NCI-H82 (cell line): ENCODE measurements around the gene GRM4.
A peak's percentile ranks its signal among the peaks of the same experiment; 100 is the strongest.

ENCODE experiments used
- DNase-seq: peaks from one replicate; lab custom pipeline; 2025; lab: John Stamatoyannopoulos, UW

Gene GRM4

DNA sequence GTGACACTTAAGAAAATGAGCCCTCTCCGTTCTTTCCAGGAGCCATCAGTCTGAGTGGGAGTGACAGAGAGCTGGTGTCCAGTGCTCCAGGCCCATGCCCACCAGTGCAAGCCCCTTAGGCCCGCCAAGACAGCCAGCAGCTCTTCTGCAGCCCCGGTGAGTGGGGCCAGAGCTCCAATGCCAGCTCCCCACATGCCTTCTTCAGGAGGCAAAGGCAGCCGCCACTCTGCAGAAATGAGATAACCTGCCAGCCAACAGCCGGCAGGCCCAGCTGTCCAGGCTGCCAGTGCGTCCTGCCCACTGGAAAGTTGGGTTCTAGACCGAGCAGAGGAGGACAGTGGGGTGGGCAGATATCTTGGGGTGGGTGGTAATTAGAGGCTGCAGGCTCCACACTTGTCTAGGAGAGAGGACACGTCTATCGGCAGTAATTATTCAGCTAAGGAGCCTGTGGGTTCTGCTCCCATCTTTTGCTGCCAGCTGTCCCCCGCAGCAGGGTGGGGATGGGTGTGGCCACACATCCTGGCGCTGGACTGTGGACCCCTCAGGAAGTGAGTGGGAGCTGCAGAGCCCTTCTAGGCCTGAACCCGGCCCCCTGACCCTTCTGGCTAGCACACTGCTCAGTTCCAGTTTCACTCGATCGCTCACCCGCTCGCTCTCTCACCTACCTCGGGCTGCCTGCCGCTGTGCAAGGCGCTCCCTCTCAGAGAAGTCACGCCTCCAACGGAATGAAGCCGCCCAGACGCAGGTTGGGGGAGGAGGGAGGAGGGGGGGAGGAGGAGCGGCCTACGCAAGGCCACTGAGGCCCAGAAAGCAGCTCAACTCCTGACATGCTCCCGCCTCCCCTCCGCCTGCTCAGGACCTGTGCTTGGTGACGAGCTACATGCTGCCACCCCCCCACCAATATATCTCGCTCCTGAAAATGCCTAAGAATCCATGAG is 3.6 kb downstream of the GRM4 start:
- peak; percentile 80 for DNase-seq

DNA sequence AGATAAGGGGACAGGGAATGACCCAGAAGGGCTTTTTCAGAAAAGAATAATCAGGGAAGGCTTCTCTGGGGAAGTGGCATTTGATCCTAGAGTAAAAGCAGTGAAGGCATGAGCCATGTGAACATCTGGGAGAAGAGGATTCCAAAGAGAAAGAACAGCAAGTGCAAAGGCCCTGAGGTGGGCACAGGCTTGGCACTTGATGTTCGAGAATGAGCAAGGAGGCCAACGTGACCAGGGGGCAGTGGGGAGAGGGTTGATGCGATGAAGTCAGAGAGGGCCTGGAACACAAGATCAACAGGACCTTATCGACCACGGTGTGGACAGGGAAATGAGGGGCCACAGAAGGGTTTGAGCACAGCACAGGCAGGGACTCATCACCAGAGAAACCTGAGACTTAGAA is 5.8 kb downstream of the GRM4 start:
- DNase-seq: no peak

DNA sequence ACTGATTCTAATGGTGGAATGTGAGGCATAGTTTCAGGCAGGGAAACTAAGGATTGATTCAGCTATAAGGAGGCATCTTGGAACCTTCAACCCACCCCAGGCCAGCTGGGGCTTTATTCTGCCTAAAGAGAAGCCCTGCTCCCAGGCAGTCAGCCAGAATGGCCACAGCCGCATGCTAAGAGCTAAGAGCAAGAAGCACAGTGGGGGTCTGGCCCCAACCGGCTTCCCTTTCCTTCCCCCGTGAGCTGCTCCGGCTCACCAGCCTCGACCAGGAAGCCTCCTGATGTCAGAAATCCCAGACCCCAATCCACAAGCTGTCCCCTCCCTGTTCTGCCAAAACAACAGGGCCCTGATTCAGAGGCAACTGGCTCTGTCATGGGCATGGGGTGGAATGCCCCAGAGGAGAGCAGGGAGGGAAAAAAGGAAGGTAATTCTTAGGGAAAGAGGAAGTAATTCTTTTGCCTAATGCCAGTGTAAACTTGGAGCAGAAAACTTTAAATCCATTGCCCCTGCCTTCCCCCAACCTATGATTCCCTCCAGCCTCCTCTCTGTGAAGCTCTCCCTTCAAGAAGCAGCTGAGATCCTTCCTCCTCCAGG is 6.9 kb downstream of the GRM4 start:
- peak; percentile 25 for DNase-seq

DNA sequence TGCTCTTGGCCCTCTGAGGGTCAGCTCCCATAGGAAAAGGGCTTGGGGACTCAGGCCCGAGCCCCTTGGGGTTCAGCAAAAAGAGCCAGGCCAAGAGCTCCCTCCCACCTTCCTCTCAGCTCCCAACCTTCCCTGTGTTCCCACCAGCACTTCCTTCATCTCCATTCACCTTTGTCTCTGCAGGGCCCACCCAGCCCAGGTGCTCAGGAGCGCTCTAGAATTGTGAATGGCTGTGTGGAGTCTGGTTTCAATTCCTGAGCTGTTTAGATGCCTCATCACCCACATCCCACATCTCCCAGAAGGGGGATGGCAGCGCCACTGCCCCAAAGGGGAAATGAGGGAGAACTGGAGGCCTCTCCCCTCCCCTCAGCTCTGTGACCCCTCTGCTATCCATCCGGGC is 7.7 kb downstream of the GRM4 start:
- DNase-seq: no peak

DNA sequence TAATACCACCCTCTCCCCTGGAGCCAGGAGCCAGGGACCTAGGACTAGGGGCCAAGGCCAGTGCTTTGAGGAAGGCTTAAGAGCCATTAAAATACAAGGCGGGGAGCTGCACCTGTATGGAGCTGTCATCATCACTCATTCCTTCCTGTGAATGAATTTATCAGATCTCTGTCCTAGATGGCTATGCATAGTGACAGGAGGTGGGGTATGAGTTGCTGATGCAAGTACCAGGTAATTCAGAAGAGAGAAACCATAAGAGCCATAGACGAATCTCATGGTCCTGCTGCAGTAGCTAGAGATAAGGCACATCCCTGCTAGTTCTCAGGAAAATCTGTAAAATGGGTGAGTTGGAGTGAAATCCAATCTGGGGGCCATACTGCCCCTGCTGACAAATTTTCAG is 10.3 kb downstream of the GRM4 start:
- DNase-seq: no peak

DNA sequence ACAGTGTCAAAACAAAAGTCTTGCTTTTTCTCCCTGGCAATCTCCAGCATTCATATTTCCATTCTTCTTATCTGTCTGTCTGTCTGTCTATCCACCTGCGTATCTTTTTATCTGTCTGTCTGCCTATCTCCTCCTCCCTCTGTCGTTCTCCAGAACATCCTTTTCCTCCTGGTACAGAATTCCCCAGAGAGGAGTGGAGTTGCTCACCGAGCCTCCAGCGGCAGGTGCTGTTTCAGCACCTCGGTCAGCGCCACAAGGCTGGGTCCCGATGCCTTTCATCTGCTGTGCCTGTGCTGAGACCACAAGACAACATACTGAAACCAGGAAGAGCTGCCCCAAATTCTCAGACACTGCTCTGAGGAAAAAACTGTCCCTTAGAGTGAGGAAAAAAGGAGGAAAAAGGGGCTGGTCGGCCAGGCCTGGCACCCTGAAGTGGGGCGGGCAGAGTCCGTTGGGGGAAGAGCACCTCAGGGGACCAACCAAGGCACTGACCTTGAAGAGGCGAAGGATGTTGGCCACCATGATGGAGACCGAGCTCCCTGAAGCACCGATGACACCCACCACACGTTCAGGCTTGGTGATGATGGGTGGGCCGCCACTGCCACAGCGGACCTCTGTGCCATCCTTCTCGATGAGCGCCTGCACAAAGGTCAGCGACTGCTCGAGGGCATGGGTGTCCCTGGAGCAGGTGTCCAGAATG is 13.3 kb downstream of the GRM4 start:
- DNase-seq: peak; percentile 54

DNA sequence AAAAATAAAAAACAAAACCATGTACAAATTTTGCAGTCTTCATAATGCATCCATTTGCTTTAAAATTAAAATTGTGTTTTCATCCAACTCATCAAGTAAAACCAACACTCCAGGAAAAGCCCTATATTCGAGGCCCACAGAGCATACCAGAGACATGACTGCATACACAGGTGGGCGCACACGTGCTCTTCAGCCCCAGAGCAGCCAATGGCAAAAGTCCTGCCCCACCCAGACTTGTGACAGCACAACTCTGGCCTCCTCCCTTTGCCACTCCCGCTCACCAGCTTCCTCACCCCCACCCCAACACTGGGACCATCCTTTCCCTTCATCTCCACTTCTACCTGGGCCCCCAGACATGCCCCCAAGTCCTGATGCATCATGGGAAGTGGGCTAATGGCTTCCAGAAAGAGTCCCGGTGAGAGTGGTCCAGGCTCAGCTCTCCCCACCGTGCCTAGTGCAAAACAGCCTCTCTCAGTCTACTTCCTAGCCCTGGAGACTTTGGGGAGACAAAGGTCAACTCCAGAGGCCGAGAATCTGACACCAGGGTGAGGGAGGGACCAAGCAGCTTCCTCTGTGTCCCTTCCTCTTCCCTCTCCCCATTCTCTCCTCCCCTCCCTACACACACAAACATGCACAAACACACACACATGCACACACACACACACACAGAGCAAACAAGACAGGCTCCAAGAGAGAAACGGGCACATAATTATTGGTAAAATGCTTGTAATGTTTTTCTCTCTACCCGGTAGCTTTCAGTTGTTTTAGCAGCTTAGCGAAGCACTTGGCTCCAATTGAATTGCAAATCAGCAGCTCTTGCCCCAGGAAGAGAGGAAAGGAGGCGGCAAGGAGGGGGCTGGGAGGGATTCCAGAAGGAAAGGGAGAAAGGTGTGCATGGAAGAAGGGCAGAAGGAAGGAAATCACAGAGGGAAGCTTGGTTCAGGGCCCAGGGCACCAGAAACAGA is 14.3 kb downstream of the GRM4 start:
- no peak for DNase-seq

DNA sequence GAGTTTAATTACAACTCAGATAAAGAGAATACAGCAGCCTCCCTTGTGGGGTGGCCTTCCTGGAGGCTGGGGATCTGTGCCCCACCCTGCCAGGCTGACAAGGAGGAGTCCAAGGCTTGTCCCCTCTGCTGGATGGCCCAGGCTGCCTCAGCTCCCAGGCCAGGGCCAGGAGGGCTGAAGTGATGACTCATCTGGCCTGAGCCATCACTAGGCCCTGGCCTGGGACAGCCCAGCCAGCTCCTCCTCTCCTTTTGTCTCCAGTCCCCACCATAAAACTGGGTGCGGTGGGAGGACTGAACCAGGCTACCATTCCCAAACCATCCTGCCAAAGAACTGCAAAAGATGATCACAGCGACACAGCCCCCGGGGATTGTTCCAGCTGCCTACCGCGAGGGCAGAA is 15.0 kb downstream of the GRM4 start:
- DNase-seq: no peak

DNA sequence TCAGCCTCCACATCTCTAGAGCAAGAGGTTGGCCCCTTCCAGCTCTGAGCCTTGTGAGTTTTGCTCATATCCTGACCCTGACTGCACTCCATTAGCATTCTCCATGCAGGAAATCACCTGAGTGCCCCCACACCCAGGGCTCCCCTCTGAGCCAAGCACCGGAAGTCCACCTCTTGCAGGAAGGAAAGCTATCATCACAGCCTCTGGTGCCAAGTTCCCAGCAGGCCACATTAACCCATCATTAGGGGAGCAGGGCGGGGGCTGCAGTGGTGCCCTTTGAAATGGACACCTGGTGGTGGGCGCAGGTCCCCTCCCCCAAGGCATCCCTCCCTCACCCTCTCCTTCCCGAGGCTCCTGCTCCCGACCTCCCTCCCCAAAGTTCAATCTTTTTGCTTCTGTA is 16.1 kb downstream of the GRM4 start:
- DNase-seq: no peak

DNA sequence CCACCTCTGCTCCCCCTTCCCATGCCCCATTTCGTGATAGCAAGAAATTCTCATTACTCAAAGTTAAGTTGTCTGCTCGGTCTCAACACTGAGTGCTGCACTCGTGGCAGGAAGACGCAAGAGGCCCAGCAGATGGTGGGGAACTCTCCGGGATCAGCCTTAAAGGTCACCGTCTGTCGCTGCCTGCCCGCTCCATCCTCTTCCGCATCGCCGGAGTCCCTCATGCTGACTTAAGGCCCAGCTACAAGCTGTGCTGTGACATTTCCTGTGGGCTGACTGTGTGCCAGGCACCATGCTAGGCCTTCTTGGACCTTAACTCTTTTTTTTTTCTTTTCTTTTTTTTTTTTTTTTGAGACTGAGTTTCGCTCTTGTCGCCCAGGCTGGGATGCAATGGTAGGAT is 17.8 kb downstream of the GRM4 start:
- peak; percentile 94 for DNase-seq

DNA sequence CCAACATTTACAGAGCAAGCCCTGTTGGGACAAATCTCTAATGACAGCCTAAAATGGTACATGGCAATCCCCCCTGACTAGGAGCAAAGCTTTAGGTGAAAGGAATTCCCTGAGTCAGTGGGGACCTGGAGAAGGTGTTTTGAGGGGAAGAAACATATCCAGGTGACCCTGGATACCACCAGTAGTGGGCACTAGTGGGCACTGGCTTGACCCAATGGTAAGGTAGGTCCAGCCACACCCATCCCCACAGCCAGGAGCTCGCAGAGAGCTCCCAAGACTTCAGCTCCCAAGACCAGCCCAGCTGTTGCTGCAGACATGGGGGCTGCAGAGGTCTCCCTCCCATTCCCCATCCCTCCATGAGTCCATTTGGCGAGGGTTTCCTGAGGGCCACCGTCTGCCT is 19.5 kb downstream of the GRM4 start:
- peak; percentile 83 for DNase-seq

DNA sequence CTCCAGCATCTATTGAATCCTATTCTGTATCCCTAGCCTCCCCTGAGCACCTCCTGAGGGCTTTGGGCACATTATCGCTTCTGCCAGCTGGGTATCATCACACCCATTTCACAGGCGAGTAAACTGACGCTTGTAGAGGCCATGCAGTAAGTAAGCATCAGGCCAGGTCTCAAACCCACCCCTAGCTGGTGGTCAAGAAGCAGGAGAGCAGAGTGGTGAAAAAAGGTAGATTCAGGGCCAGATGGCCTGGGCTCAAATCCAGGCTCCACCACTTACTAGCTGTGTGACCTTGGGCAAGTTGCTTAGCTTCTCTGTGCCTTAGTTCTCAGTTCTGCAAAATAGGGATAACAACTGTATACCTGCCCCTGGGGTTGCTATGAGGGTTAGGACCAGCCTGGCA is 19.9 kb downstream of the GRM4 start:
- DNase-seq: no peak

DNA sequence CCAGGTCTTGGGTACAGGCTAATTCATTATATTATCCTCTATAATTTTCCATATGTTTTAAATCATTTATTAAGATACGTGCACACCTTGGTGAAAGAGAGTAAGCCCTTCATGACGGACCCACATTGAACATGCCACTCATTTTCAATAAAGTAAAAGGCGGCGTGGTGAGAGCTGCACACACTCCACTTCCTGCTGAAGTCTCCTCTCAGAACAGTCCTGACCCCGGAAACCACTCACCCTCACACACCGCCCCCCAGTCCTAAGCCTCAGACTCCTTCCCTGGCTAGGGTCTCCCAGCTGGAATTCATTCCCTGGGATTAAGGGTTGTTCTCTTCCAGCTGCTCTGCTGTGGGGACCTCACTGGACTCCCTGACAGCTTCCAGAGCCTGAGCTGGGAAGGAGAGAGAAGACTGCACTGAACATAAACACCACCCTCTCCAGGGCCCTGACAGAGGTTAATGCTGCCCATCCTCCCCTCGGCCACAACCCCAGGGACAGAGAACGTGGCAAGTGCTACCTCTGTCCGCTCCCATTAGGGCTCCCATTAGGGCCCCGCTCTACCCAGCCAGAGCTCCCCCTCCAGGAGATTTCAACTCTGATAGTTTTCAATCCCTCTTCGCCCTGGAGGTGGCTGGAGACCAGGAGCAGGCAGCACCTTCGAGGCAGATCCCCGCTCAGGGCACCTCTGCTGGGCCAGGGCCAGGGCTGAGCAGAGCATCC is 24.8 kb downstream of the GRM4 start:
- peak; percentile 83 for DNase-seq

DNA sequence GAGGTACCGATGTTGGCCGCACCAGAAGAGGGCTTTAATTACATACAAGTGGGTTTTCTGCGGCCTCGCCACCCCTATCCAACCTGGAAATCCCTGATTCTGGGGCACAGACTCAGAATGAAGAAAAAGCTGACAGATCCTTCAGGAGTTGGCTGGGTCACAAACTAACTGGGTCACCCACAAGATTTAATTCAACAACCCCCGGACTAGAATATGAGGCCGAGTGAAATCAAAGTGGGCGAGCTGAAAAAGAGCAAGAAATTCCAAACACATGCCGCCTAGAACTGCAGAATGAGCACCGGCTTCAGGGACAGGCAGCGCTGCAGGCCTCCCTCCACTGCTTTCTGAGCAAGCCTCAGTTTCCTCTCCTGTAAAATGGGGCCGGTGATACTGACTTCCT is 30.0 kb downstream of the GRM4 start:
- DNase-seq: no peak

DNA sequence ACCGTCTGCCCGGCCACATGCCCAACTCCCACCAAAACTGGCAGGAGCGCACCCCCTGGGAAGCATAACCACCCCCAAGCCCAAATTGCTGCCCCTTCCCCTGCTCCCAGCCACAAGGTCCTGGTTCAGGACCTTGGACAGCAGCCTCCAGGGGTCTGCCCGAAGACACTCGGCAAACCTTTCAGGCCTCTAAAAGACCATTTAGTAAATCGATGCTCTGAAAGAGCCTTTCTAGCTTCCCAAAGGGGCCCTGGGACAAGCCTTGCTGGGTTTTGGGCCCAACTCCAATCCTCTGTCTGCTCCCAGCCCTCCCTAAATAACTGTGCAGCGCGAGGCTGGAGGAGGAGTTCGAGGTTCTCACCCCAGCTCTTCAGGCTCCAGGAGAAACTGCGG is 30.5 kb downstream of the GRM4 start:
- no peak for DNase-seq

DNA sequence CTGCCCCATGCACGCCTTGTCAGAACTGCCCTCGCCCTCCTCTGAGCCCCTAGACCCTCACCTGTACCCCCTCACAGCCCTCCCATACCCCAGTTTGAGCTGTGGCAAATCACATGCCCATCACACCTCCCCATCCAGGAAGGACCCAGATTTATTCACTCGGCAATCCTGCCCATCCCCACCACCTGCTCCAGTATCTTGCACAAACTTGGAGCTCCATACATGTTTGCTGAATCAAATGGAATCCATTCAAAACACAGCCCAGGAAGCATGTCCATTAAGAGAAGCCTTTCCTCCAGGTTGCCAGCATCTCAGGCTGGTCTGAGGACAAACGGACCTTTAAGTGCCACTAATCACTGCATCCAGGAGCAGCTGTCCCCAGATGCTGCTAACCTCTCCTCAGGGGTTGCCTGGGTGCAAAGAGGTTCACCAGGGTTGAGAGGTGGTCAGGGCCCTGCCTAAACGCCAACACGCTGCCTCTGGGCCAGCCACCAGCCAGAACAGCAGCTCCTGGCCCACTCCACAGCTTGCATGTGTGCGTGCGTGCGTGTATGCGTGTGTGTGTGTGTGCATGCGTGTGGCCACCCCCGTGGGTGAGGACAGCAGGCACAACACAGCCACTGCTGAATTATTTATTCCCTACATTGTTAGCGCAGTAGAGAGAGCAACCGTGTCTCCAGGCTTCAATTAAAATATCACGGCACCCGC is 31.0 kb downstream of the GRM4 start:
- DNase-seq: no peak

DNA sequence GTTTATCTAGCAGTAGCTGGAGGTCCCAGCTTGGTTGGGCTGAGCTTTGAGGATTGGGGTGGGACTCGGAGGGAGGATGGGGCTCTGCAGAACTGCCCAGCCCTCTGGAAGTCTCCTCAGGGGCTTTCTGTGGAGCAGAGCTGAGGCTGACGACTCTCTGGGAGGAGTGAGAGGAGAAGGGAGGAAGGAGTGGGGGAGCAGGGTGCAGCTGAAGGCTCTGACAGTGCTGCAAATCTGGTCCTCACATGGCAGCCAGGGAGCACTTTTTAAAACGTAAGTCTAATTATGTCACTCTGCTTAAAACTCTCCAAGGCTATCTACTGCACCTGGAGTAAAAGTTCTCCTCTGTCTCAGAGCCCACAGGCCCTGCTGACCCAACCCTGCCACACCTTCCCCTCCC is 32.4 kb downstream of the GRM4 start:
- no peak for DNase-seq

DNA sequence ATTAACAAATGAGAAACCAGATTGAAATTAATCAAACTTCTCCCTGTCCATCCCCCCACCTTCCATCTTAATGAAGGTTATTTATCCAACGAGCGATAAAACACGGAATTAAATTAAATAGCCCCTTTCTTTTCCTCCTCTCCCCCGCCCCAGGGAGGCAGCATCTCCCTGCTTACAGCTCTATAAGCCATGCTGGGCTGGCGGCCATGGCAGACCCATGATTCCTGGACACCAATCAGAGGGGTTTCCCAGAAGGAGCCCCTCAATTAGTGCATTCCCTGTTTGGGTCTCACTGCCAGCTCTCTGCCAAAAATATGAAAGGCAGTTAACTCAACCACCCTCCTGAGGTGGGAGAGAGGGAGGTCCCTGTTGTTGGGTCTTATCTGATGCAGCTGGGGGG is 33.8 kb downstream of the GRM4 start:
- peak; percentile 28 for DNase-seq

DNA sequence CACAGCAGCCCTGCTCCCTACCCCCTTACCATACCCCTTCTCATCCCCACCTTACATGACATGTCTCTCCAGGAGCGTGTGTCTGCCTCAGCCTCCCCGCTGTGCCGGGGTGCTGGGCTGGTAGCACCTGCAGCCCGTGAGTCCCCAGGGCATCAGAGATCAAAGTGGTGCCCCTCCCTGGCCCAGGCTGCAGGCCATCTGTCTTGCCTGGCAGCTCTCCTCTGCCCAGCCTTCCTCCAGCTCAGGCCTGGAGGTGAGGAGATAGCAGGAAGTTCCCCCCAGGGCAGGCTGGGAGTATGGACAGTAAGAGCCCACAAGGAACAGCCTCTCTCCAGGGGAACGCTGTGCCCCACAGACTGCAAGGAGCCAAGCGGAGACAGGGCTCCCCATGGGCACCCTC is 35.3 kb downstream of the GRM4 start:
- DNase-seq: no peak

DNA sequence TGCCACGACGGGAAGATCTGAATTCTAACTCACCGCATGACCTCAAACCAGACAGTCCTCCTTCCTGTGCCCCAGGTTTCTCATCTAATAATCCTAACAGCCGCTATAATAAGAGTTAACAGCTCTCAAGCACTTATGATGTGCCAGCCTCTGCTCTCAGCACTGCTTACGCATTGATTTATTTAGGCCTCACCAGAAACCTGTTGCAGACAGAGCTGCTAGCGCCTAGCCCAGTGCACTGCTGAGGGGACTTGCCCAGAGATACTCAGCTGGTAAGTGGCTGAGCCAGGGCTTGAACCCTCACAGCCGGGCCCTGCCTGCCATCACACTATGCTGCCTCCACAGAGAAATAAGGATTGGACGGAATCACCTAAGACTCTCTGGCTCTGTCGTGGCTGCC is 37.7 kb downstream of the GRM4 start:
- no peak for DNase-seq

DNA sequence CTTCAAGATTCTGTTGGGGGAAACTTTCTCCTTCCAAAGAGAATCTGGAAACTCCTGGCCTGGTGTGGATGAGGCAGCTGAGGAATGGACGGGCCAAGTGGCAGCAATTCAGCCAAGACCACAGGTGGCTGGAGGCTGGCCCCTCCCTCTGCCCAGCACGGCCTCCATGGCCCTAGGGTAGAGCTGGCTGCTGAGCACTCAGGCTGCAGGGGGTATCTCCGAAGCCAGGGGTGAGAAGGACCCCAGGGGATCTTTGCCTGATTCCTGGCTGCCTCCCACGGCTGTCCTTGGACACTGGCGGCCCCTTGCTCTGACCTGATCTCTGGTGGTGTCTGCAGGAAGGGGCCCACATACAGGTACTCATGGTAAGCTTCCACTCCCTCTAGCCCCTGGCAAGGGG is 39.0 kb downstream of the GRM4 start:
- no peak for DNase-seq
